ENCODE measurements around the gene VPS13C. TPM values are rescaled to one million over a fixed set of nuclear protein-coding genes. Genes with fewer than 3 reads are reported as not detected.

Gene VPS13C
- total RNA-seq, 1 experiment from 2014 or later, result 18.6 TPM

DNA sequence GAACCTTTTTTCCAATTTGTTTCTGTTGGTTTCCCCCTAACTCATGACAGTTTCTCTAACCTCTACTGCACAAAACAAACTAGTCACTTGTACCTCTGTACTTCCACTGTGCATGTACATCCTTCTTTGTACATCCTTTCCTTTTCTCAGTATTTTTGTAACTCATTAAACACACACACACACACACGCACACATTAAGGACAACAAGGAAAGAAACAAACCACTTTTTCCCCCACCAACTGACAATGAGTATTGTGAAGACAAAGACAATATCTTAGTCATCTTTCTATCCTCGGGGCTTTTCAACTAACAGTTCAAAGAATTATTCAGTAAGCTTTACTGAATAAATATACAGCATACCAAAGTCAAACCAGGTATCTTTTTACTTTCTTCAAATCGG, 170.5 kb downstream of the VPS13C start:
- Histone ChIP-seq H3K4me2 (ENCODE audit: low read length) (no peak overlapping the region), H3K9me3 (ENCODE audit: control insufficient read depth in 1 of 2, insufficient read depth in 1 of 2, low read depth in 1 of 2, low read length in 2 of 2) (no peaks in the 10 kb centered on the region), H3K36me3 (ENCODE audit: control insufficient read depth in 1 of 2, insufficient read depth in 2 of 2, low read length in 2 of 2) (no peaks in the 10 kb centered on the region), H3K9me2 (ENCODE audit: insufficient read depth) (no peaks in the 10 kb centered on the region), H3K79me2 (ENCODE audit: insufficient read depth, low read length) (no peaks in the 10 kb centered on the region), H3K27ac (ENCODE audit: low read depth, low read length) (no peak overlapping the region), H3K4me3 (replicated peaks in 1 of 2; ENCODE audit: low read depth in 1 of 2, low read length in 2 of 2) (no peak overlapping the region), H4K20me1 (ENCODE audit: insufficient read depth) (no peaks in the 10 kb centered on the region; the same call in 1 of the 2 replicates), H3K9ac (ENCODE audit: low read length) (no peak overlapping the region), H3K27me3 (ENCODE audit: insufficient read depth, low read length) (no peaks in the 10 kb centered on the region), H3K4me1 (ENCODE audit: control insufficient read depth in 1 of 2, insufficient read depth in 2 of 2, low read length in 2 of 2) (no peaks in the 10 kb centered on the region), H2AFZ (ENCODE audit: low read depth, low read length, poor library complexity, severe bottlenecking) (no peak overlapping the region)
- ChIA-PET RAD21 (ENCODE audit: low non-redundant PET in 1 of 2, low total read pairs in 2 of 2, uncharacterized antibody in 2 of 2, unreplicated experiment in 2 of 2) (no interaction called here), POLR2A (no interaction called here), CTCF (no interaction called here)
- DNase-seq (ENCODE audit: low read depth, low spot score), result no peak
- intact Hi-C loops (cut with micrococcal nuclease), result no loop called here
- no peak for TF ChIP-seq ZFX (IDR thresholded peaks at IDR 0.05)
- TF ChIP-seq, protein P1, sequence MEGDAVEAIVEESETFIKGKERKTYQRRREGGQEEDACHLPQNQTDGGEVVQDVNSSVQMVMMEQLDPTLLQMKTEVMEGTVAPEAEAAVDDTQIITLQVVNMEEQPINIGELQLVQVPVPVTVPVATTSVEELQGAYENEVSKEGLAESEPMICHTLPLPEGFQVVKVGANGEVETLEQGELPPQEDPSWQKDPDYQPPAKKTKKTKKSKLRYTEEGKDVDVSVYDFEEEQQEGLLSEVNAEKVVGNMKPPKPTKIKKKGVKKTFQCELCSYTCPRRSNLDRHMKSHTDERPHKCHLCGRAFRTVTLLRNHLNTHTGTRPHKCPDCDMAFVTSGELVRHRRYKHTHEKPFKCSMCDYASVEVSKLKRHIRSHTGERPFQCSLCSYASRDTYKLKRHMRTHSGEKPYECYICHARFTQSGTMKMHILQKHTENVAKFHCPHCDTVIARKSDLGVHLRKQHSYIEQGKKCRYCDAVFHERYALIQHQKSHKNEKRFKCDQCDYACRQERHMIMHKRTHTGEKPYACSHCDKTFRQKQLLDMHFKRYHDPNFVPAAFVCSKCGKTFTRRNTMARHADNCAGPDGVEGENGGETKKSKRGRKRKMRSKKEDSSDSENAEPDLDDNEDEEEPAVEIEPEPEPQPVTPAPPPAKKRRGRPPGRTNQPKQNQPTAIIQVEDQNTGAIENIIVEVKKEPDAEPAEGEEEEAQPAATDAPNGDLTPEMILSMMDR (IDR thresholded peaks at IDR 0.05 in 2 of 3, conservative IDR thresholded peaks at IDR 0.05 in 1 of 3; ENCODE audit: borderline replicate concordance in 1 of 3, insufficient read depth in 1 of 3, low read depth in 2 of 3, low read length in 2 of 3), result no peak
- no peak for TF ChIP-seq RAD21 (IDR thresholded peaks at IDR 0.05; ENCODE audit: low read depth)
- no peak for TF ChIP-seq ELF1 (IDR thresholded peaks at IDR 0.05; ENCODE audit: borderline replicate concordance, low read depth)
- no peak for TF ChIP-seq SRF (IDR thresholded peaks at IDR 0.05; ENCODE audit: low read depth)
- no peak for TF ChIP-seq POLR2AphosphoS5 (IDR thresholded peaks at IDR 0.05; ENCODE audit: low read depth, low read length)
- TF ChIP-seq, protein P2, sequence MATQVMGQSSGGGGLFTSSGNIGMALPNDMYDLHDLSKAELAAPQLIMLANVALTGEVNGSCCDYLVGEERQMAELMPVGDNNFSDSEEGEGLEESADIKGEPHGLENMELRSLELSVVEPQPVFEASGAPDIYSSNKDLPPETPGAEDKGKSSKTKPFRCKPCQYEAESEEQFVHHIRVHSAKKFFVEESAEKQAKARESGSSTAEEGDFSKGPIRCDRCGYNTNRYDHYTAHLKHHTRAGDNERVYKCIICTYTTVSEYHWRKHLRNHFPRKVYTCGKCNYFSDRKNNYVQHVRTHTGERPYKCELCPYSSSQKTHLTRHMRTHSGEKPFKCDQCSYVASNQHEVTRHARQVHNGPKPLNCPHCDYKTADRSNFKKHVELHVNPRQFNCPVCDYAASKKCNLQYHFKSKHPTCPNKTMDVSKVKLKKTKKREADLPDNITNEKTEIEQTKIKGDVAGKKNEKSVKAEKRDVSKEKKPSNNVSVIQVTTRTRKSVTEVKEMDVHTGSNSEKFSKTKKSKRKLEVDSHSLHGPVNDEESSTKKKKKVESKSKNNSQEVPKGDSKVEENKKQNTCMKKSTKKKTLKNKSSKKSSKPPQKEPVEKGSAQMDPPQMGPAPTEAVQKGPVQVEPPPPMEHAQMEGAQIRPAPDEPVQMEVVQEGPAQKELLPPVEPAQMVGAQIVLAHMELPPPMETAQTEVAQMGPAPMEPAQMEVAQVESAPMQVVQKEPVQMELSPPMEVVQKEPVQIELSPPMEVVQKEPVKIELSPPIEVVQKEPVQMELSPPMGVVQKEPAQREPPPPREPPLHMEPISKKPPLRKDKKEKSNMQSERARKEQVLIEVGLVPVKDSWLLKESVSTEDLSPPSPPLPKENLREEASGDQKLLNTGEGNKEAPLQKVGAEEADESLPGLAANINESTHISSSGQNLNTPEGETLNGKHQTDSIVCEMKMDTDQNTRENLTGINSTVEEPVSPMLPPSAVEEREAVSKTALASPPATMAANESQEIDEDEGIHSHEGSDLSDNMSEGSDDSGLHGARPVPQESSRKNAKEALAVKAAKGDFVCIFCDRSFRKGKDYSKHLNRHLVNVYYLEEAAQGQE (IDR thresholded peaks at IDR 0.05; ENCODE audit: low read depth), result no peak
- no peak for ATAC-seq
- no TSS peak for BruUV-seq (replicated peaks)
